Measurements from ENCODE around the gene TMEM132C.
A peak's percentile ranks its signal among the peaks of the same experiment; 100 is the strongest.

Gene TMEM132C

DNA sequence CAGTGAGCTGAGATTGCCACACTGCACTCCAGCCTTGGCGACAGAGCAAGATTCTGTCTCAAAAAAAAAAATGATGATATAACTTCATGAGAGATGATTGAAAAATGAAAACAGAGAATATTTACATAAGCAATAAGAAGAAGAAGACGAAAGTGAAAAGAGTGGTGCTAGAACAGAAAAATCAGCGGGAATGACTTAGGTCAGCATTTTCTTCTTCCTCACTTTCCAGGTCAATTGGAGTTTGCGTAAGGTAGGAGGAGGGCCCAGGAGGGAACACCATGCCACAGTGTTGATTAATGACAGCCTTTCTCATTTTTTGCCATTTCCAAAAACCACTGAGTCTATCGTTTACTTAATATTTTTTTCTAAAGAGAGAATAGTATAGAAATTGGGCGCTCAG is 356.8 kb downstream of the TMEM132C start:
- no peak for DNase-seq

GRCh38 chr12:128626808-128627320 is 359.9 kb downstream of the TMEM132C start:
- no peak for DNase-seq

GRCh38 chr12:128627659-128628058 is 360.7 kb downstream of the TMEM132C start:
- no peak for DNase-seq

- no peak for DNase-seq
Measured at GRCh38 chr12:128629979-128630378, 363.0 kb downstream of the TMEM132C start.

DNA sequence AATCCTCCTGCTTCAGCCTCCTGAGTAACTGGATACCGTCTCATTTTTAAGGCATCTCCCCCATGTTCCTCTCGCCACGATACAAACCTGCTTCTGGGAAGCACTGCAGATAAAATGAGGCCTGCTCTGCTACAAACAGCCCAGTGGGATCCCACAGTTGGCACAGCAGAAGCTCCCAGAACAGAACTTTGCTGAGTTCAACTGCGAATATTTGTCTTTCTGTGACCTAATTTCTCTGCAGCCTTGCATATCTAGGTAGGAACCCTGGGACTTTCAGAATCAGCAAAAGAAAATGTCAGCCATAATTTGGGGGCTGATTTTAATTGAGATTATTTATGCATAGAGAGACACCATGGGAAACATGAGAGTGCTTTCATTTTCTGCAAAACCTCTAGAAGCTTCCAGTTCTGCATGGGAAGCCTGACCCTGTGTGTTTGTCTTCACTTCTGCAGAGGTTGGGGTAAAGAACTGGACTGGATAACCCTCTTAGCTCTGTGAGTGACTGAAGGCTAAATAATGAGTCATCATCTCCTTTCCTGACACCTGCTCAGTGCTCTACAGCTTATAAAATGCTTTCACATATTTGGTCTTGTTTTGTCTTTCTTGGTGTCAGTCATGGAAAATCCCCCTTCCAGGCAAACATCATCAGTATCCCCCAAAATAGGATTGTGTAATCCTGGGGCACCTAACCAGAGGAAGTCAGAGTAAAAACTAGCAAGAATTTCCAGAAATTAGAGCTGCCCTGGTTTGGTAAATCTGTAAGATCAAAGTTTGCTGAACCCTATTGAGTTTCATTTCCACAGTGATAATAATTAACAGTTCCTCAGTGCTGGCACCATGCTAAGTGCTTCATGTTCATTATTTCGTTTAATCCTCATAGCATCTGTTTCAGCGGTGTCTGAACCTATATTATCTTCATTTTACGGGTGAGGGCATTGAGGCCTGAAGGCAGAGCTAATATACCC is 371.0 kb downstream of the TMEM132C start:
- no peak for DNase-seq

- DNase-seq = no peak
Measured at GRCh38 chr12:128639089-128639488, 372.1 kb downstream of the TMEM132C start.

- DNase-seq = no peak
Measured at GRCh38 chr12:128643155-128643554, 376.2 kb downstream of the TMEM132C start.

- peak in 2 of 3 donors; percentile 17 to 35 for DNase-seq
Measured at GRCh38 chr12:128644664-128645296, 377.8 kb downstream of the TMEM132C start.

DNA sequence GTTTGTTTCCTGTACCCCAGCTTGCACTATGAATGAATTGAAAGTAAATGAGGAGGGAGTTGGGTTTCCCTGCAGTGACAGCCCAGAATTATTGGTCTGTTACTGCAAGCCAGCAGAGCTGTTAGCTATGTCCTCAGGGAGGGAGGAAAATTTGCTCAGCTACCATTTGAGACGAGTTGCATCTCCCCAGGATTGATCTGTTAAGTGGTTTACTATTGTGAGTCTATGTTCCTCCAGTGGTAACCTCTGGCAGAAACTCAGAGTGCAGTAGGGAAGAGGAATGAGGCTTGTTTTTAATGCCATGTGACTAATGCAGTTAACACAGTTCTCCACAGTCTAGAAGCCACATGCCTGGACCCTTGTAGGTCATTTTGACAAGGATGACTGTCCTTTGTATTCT is 382.9 kb downstream of the TMEM132C start:
- DNase-seq = no peak

DNA sequence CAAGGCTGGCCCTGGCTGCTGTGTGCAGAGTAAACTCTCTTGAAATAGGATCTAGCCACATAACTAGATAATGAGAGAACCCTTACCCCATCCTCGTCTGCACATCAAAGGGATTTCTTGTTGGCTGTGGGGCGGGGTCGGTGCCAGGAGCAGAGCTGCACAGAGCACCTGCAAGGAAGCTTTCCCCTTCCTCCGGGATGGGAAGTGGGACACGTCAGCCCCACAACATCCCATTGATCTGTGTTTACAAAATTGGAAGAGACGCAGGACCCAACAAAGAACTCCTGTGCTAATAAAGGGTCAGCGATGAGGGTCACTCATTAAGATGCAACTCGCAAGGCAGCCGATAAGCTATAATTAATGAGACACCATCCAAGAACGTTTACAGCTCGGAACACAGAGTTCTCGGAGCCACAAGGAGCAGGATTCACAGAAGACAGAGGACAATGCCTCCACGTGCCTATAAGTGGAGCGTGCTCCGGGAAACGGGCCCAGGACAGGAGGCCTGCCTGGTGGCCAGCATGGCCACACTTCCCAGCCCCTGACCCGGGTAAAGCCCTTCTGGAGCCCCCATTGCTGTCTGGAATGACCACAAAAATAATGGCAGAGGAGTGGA is 385.3 kb downstream of the TMEM132C start:
- DNase-seq = no peak

DNA sequence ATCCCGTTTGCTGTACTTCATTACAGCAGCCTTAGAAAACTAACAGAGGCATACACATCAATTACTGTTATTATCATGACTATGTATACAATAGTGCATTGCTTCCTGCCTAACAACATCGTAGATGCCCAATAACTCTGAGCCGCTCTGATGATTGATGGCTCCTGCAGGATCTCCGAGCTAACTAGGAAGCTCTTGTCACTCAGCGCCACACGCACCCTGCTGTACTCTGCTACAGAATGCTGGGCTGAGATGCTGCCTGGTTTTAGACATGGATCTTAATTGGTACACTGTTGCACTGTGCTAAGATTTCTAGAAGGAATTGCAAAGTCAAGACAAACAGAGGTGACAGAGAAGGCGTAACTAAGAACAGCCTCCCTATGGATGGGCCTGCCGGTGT is 387.5 kb downstream of the TMEM132C start:
- no peak for DNase-seq

DNA sequence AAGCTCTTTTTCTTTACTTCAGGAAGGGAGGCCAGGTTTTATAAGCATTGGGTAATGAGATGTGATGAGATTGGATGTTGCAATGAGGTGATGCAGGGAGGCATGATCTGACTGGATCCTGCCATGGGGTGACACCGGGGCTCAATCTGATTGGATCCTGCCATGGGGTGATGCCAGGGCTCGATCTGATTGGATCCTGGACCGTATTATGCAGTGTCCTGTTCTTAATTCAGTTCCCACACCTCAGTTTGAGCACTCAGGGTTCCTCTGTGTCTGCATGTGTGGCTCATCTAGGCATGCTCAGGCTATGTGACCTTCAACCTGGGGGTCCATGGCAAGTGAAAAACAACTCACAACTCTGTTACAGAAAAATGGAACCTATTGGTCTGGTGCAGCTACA is 390.4 kb downstream of the TMEM132C start:
- DNase-seq = no peak

DNA sequence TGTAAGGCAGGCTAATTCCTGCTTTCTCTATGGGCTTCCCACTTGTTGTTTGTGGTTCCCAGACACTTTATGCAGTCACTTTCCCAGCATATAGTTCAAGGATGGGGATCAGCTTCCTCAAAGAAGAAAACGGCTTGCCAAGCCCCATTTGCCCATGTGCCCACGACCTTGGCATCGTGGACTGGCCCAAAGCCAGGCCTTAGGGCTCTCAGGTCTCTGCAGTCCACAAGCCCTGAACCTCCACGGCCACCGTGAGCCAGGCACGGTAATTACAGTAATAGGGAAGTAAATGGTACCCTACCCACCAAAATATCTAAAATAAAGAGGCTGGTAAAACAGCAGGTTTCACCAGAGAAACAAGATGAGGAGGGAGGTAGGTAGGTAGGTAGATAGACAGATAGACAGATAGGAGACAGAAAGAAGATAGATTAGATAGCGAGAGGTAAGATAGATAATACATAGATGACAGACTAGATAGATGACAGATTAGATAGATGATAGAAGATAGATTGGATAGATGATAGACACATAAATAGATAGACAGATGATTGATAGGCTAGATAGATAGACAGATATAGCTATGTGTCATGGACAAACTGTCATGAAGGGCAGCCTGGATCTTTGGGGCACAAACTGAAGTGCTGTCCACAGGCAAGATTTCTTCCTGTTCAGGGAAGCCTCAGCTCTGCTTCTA is 393.7 kb downstream of the TMEM132C start:
- DNase-seq = no peak

DNA sequence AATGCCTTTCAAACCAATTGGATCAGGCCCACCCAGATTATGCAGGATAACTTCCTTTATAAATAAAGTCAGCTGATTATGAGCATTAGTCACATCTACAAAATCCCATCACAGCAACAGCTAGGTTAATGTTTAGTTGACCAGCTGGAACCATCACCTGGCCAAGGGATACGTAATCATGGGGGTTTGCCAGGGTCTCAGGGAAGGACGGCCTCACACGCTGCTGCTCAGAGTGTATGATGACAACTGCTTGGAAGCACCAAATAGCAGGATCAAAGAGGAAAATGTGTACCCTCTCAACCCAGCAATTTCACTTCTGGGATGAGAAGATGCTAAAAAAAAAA is 394.2 kb downstream of the TMEM132C start:
- DNase-seq = no peak

GRCh38 chr12:128662101-128662500 is 395.1 kb downstream of the TMEM132C start:
- DNase-seq = no peak

GRCh38 chr12:128664501-128664900 is 397.5 kb downstream of the TMEM132C start:
- DNase-seq = no peak

GRCh38 chr12:128667193-128667592 is 400.2 kb downstream of the TMEM132C start:
- DNase-seq = no peak

DNA sequence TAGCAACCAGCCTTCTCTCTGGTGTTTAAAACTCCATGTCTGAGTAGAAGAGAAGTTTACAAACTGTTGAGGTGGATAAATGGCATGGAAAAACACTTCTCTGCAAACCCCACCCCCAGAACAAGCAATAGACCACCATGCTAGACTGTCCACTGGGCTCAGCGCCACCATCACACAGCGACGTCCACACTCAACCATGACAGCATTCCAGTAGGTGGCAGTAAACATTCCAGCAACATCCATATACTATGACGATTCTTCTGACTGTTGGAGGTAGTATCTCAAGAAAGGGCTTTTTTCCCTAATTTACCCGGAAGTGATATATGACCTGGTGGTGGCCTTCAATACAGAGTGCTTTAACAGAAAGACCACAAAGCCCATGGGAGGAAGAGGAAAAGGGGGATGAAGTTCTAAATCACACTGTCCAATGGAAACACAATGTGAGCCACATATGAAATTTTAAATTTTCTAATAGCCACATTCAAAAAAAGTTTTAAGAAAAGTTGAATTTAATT is 404.6 kb downstream of the TMEM132C start:
- DNase-seq = peak in 1 of 3 donors; percentile 6

DNA sequence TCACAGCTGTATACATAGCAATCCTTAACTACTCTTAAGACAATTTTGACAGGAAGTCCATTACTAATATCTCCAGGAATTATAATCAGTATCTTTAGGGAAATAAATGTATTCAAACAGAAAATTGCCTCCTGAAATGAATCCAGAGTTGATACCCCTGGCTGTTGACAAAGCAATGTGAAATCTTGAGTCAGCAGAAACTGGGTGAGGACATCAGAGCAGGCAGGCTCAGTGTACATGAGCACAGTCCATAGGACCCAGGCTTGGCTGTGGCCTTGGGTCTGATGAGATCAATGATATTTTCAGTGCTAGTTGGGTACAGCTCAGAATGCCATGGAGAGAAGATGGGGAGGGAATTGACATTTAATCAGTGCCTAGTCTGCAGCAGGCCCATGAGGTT is 405.5 kb downstream of the TMEM132C start:
- no peak for DNase-seq

GRCh38 chr12:128672893-128673292 is 405.9 kb downstream of the TMEM132C start:
- no peak for DNase-seq

DNA sequence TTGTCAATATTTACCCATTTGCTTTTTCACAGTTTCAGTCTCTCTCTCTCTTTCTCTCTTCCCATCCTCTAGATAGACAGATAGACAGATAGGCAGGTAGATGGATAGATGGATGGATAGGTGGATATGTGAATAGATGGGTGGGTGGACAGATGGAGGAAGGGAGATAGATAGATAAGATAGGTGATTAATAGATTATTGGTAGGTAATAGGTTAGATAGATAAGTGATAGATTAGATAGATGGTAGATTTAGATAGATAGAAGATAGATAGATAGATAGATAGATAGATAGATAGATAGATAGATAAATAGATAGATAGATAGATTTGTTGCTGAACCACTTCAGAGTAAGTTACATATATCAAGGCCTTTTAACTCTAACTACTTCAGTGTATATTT is 408.6 kb downstream of the TMEM132C start:
- no peak for DNase-seq

GRCh38 chr12:128680555-128680954 is 413.6 kb downstream of the TMEM132C start:
- DNase-seq = no peak

Data from suppressor macrophage treated with lipopolysaccharide for 1 hour (primary cell).